GM12864 (cell line): ENCODE data around the gene LHPP.

ENCODE experiments used
- DNase-seq: peaks from one replicate; pipeline ENCODE4 v3.0.0-alpha.2; 2011; ENCODE audit warnings: low read depth
- H3K4me3 ChIP-seq: 2 replicates; pipeline ENCODE4 v1.5.1; 2011; ENCODE audit warnings: mild to moderate bottlenecking, low read depth, low read length, control low read depth
- CTCF ChIP-seq: IDR thresholded peaks from 2 replicates; pipeline ENCODE4 v1.5.1; 2011; ENCODE audit warnings: low read depth, mild to moderate bottlenecking, moderate library complexity, low read length, control low read depth, inconsistent platforms; ENCODE audit errors: missing control alignments

The LHPP gene

GRCh38 chr10:124482236-124482800, 20.7 kb downstream of the LHPP start:
- no peak for TF ChIP-seq CTCF
- H3K4me3 ChIP-seq: no peak overlapping the region
- no peak for DNase-seq

- no peak for TF ChIP-seq CTCF
- H3K4me3 ChIP-seq: no peak overlapping the region
These were observed 21.3 kb downstream of the LHPP start for GRCh38 chr10:124482876-124483275.

GRCh38 chr10:124484031-124484430, 22.4 kb downstream of the LHPP start:
- TF ChIP-seq CTCF: no peak
- DNase-seq: no peak
- H3K4me3 ChIP-seq: no peak overlapping the region

More at GRCh38 chr10:124482876-124483275, 21.3 kb downstream of the LHPP start:
- no peak for DNase-seq

GRCh38 chr10:124484661-124485060, 23.0 kb downstream of the LHPP start:
- DNase-seq: no peak
- TF ChIP-seq CTCF: no peak
- H3K4me3 ChIP-seq: no peak overlapping the region

- DNase-seq: no peak
- no peak overlapping the region for H3K4me3 ChIP-seq
- TF ChIP-seq CTCF: no peak
These were observed 25.0 kb downstream of the LHPP start for GRCh38 chr10:124486635-124487034.

- no peak overlapping the region for H3K4me3 ChIP-seq
- no peak for DNase-seq
- TF ChIP-seq CTCF: no peak
These were observed 29.5 kb downstream of the LHPP start for GRCh38 chr10:124491105-124491504.

- no peak for DNase-seq
- H3K4me3 ChIP-seq: no peak overlapping the region
- TF ChIP-seq CTCF: no peak
These were observed 30.6 kb downstream of the LHPP start for GRCh38 chr10:124492266-124492665.
